Kidney tubule cell (primary cell): ENCODE measurements around the gene ZNF101.

Experiments
- DNase-seq: peaks from one replicate; pipeline ENCODE4 v3.0.0-alpha.2; 2018; ENCODE audit warnings: low spot score

The ZNF101 gene

GRCh38 chr19:19711934-19712828 is 43.5 kb downstream of the ZNF101 start:
- DNase-seq: no peak

DNA sequence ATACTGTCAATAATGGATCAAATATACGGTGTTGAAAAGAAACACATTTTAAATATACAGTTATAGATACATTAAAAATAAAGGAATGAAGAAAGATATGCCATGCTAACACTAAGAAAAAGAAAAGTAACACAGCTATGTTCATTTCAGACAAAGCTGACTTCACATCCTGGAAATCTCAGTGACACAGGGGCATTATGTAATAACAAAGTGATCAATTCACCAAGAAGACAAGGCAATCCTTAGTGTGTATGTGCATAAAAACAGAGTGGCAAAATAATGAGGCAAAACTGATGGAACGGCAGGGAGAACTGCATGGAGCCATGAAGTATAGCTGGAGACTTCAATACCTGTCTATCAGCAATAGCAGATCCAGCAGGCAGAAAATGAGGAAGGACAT is 51.2 kb downstream of the ZNF101 start:
- no peak for DNase-seq

DNA sequence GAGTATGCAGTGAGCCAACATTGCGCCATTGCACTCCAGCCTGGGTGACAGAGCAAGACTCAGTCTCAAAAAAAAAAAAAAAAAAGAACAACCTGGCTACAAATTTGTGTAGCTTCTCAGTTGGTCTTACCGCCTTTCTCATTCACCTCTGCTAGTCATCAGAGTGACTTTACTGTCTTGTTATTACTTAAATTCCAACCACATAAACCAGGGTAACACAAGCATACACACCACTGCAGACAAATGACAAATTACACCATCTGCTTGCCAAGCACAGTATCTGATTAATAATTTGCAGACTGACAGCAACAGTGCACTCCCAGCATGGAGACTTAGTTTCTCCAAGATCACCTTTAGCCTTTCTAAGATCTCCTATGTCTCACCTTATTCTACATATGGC is 53.3 kb downstream of the ZNF101 start:
- DNase-seq: no peak

- DNase-seq: peak; percentile 94
Measured at GRCh38 chr19:19732579-19733501, 64.2 kb downstream of the ZNF101 start, which contains the start of gene ZNF14. ZNF14 (minus strand) TSS chr19:19733112; CDS start chr19:19732958, 154 bp downstream.
